OCI-LY1 (cell line): Measurements from ENCODE around the gene OLFM1.
"Not testable (repeated sequence)": the region's sequence is repeated elsewhere in the genome, so short reads cannot be mapped to it uniquely, and the experiment has no call there.

ENCODE experiments used
- EZH2 ChIP-seq: fragments of 200-600 bp; sonication (generic), shearing (Covaris generic); IDR thresholded peaks from 2 replicates; pipeline ENCODE4 v1.8.0; 2017; ENCODE audit warnings: borderline replicate concordance, mixed run types, mild to moderate bottlenecking, antibody characterized with exemption, low read length, moderate library complexity, mixed read lengths
- TF ChIP-seq, protein P1 (sequence below): fragments of 200-600 bp; sonication (generic), shearing (Covaris generic); IDR thresholded peaks from 2 replicates; pipeline ENCODE4 v1.5.1; 2017; ENCODE audit warnings: mild to moderate bottlenecking, antibody characterized with exemption, low read length, moderate library complexity, mixed read lengths

DNA sequence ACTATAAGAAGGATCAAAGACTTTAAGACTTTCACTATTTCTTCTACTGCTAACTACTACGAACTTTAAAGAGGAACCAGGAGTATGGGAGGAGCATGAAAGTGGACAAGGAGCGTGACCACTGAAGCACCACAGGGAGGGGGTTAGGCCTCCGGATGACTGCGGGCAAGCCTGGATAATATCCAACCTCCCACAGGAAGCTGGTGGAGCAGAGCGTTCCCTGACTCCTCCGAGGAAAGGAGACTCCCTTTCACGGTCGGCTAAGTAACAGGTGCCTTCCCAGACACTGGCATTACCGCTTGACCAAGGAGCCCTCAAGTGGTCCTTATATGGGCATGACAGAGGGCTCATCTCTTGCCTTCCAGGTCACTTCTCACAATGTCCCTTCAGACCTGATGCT lies 62.4 kb downstream of the OLFM1 start:
- TF ChIP-seq, protein P1, sequence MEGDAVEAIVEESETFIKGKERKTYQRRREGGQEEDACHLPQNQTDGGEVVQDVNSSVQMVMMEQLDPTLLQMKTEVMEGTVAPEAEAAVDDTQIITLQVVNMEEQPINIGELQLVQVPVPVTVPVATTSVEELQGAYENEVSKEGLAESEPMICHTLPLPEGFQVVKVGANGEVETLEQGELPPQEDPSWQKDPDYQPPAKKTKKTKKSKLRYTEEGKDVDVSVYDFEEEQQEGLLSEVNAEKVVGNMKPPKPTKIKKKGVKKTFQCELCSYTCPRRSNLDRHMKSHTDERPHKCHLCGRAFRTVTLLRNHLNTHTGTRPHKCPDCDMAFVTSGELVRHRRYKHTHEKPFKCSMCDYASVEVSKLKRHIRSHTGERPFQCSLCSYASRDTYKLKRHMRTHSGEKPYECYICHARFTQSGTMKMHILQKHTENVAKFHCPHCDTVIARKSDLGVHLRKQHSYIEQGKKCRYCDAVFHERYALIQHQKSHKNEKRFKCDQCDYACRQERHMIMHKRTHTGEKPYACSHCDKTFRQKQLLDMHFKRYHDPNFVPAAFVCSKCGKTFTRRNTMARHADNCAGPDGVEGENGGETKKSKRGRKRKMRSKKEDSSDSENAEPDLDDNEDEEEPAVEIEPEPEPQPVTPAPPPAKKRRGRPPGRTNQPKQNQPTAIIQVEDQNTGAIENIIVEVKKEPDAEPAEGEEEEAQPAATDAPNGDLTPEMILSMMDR: not testable (repeated sequence)
- TF ChIP-seq EZH2: not testable (repeated sequence)
